Astrocyte of the spinal cord (primary cell): ENCODE data around the gene SLFN14.
A peak's percentile ranks its signal among the peaks of the same experiment; 100 is the strongest.
"Not testable (repeated sequence)": the region's sequence is repeated elsewhere in the genome, so short reads cannot be mapped to it uniquely, and the experiment has no call there.

ENCODE experiments used
- DNase-seq: peaks from one replicate; pipeline ENCODE4 v3.0.0; 2011; ENCODE audit warnings: low read depth, low spot score
- H3K4me3 ChIP-seq: 2 replicates; pipeline ENCODE4 v1.5.1; 2011; ENCODE audit warnings: low read depth, mild to moderate bottlenecking, low read length, moderate library complexity
- in situ Hi-C: cut with HindIII; loops from 2 replicates; pipeline ENCODE4 v1.10.0; 2017; ENCODE audit warnings: low sequenced_read_pairs
- TF ChIP-seq, protein P1 (sequence below): IDR thresholded peaks from 2 replicates; pipeline ENCODE4 v1.5.1; 2012; ENCODE audit warnings: low read depth, mild to moderate bottlenecking, low read length, inconsistent platforms

Gene SLFN14

DNA sequence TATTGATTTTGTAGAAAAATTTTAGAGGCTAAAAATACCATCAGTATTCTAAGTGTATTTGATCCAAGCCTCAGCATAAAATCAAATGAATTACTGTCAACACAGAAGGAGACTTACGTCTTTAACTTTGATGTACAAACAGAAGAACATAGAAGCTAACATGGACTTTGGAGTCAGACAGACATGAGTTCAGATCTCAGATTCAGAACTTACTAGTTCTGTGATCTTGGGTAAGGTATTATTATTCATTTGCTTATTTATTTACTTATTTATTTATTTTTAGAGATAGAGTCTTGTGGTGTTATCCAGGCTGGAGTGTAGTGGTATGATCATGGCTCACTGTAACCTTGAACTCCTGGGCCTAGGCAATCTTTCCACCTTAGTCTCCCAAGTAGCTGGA lies 19.2 kb downstream of the SLFN14 start:
- DNase-seq: no peak
- TF ChIP-seq, protein P1, sequence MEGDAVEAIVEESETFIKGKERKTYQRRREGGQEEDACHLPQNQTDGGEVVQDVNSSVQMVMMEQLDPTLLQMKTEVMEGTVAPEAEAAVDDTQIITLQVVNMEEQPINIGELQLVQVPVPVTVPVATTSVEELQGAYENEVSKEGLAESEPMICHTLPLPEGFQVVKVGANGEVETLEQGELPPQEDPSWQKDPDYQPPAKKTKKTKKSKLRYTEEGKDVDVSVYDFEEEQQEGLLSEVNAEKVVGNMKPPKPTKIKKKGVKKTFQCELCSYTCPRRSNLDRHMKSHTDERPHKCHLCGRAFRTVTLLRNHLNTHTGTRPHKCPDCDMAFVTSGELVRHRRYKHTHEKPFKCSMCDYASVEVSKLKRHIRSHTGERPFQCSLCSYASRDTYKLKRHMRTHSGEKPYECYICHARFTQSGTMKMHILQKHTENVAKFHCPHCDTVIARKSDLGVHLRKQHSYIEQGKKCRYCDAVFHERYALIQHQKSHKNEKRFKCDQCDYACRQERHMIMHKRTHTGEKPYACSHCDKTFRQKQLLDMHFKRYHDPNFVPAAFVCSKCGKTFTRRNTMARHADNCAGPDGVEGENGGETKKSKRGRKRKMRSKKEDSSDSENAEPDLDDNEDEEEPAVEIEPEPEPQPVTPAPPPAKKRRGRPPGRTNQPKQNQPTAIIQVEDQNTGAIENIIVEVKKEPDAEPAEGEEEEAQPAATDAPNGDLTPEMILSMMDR: no peak
- in situ Hi-C loops: no loop called here
- H3K4me3 ChIP-seq: no peak overlapping the region

DNA sequence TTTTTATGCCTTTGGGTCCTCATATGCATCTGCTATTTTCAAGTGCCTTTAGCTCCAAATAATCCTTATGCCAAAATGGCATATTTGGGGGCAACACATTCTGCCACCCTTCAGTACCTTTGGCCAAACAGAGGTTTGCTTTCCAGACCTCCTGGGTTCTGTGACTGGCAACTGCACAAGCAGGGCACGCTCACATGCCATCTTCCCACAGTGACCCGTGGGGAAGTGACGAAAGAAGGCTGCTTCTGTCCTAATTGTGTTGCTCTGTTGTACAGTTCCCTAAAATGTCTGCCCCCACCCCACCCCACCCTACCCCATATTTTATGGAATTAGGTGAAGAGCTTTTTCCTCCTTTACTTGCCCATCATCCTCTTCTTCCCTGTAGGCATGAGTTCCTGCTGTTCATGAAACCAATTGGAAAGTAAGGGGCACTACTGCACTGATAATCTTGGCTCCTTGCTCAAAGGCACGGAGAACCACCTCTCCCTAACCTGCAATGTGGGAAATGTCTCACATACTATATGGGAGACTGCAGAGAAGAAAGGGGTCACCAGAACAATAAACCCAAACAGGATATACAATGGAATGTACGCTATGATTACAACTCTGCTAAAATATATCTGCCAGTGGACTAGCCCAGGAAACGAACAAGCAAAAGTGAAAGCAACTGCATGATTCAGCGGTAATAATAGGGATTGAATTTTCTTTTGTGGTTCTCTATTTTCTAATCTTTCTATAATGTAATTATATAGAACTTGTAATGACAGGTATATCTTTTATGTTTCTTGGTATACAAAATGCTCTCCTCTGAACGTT lies 19.8 kb downstream of the SLFN14 start:
- no peak overlapping the region for H3K4me3 ChIP-seq
- TF ChIP-seq, protein P1: no peak
- peak; percentile 46 for DNase-seq
- in situ Hi-C loops: no loop called here

- H3K4me3 ChIP-seq: no peak overlapping the region
- DNase-seq: no peak
- TF ChIP-seq, protein P1: no peak
- in situ Hi-C loops: no loop called here
Observed at GRCh38 chr17:35539659-35540026, 21.0 kb downstream of the SLFN14 start.

GRCh38 chr17:35537601-35538141 lies 22.9 kb downstream of the SLFN14 start, which contains the start of gene SLFN12L:
TSS of gene SLFN12L (minus strand) at chr17:35537678. CDS start at chr17:35522364, 15,314 bp downstream.
- TF ChIP-seq, protein P1: no peak
- in situ Hi-C loops: no loop called here
- no peak within 1 kb of the TSS for H3K4me3 ChIP-seq
- DNase-seq: no peak

- H3K4me3 ChIP-seq: no peak overlapping the region
- in situ Hi-C loops: no loop called here
- TF ChIP-seq, protein P1: no peak
- no peak for DNase-seq
Observed at GRCh38 chr17:35536664-35537171, 23.9 kb downstream of the SLFN14 start.

DNA sequence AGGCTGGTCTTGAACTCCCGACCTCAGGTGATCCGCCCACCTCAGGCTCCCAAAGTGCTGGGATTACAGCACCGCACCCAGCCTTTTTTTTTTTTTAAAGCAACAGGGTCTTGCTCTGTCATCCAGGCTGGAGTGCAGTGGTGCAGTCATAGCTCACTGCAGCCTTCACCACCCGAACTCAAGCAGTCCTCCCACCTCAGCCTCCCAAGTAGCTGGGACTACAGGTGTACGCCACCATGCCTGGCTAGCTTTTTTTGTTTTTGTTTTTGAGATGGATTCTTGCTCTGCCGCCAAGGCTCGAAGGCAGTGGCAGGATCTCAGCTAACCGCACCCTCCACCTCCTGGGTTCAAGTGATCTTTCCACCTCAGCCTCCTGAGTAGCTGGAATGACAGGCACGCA lies 25.2 kb downstream of the SLFN14 start:
- DNase-seq, H3K4me3 ChIP-seq, in situ Hi-C loops: not testable (repeated sequence)

- in situ Hi-C loops: no loop called here
- H3K4me3 ChIP-seq: no peak overlapping the region
Observed at GRCh38 chr17:35534576-35535093, 26.0 kb downstream of the SLFN14 start.

More at GRCh38 chr17:35534576-35535093, 26.0 kb downstream of the SLFN14 start:
- no peak for DNase-seq
- TF ChIP-seq, protein P1: no peak
